IMR-90 (cell line): ENCODE results near the gene ROBO1. TPM values are rescaled to one million over a fixed set of nuclear protein-coding genes. Genes with fewer than 3 reads are reported as not detected.

Experiments used
- ATAC-seq: fragments of 200-7000 bp; cut with Tn5 transposase; 2 replicates; pipeline ENCODE4 v1.9.1; 2020; ENCODE audit warnings: low read depth, mild to moderate bottlenecking, moderate library complexity
- BruUV-seq: library from RNA; stranded (reverse); fragments of 400-500 nt; replicated peaks from 2 replicates; lab custom pipeline; 2021; lab: Mats Ljungman, UMichigan
- CTCF ChIA-PET: fragments of 300-600 bp; formaldehyde crosslinking; extraction: SDS; loops from one replicate; lab custom pipeline; 2021; ENCODE audit warnings: antibody characterized with exemption; lab: Yijun Ruan, JAX
- POLR2A ChIA-PET: fragments of 300-600 bp; sonication (Branson Sonifier 250); formaldehyde crosslinking; loops from one replicate; lab custom pipeline; 2022; ENCODE audit warnings: antibody characterized with exemption; ENCODE audit not compliant: unreplicated experiment; lab: Charles Lee
- DNase-seq: peaks from one replicate; pipeline ENCODE4 v3.0.0; 2013
- H2AFZ ChIP-seq: replicated peaks from 2 replicates; pipeline ENCODE3; 2013; ENCODE audit warnings: low read length, mild to moderate bottlenecking; ENCODE audit not compliant: poor library complexity
- H2AK5ac ChIP-seq: 2 replicates; pipeline ENCODE4 v1.6.1; 2013; ENCODE audit warnings: low read depth, low read length, inconsistent platforms
- H2AK9ac ChIP-seq: replicated peaks from 2 replicates; pipeline ENCODE3; 2013; ENCODE audit warnings: mild to moderate bottlenecking, low read depth, low read length, moderate library complexity; ENCODE audit not compliant: poor library complexity
- H2BK120ac ChIP-seq: 2 replicates; pipeline ENCODE4 v1.6.1; 2013; ENCODE audit warnings: low read depth, low read length, inconsistent platforms
- H2BK15ac ChIP-seq: 3 replicates; pipeline ENCODE4 v1.6.1; 2013; ENCODE audit warnings: low read depth, low read length, inconsistent platforms
- H2BK20ac ChIP-seq: 2 replicates; pipeline ENCODE4 v1.6.1; 2013; ENCODE audit warnings: low read depth, mild to moderate bottlenecking, inconsistent platforms, low read length, moderate library complexity
- H2BK5ac ChIP-seq: 2 replicates; pipeline ENCODE4 v1.6.1; 2013; ENCODE audit warnings: mild to moderate bottlenecking, low read depth, low read length, inconsistent platforms; ENCODE audit not compliant: poor library complexity, severe bottlenecking
- H3K14ac ChIP-seq: replicated peaks from 2 replicates; pipeline ENCODE4 v1.6.1; 2013; ENCODE audit warnings: low read depth, low read length, inconsistent platforms
- H3K18ac ChIP-seq: 2 replicates; pipeline ENCODE4 v1.6.1; 2013; ENCODE audit warnings: low read depth, low read length, control low read depth
- H3K23ac ChIP-seq: 2 replicates; pipeline ENCODE4 v1.6.1; 2013; ENCODE audit warnings: low read depth, low read length, inconsistent platforms
- H3K27ac ChIP-seq: 2 replicates; pipeline ENCODE4 v1.5.1; 2013; ENCODE audit warnings: mild to moderate bottlenecking, control low read depth, low read length; ENCODE audit not compliant: insufficient read depth
- H3K27me3 ChIP-seq: 2 replicates; pipeline ENCODE4 v1.6.1; 2013; ENCODE audit warnings: low read length; ENCODE audit not compliant: control insufficient read depth, insufficient read depth
- H3K36me3 ChIP-seq: 2 replicates; pipeline ENCODE4 v1.6.1; 2013; ENCODE audit warnings: low read length, mixed read lengths; ENCODE audit not compliant: control insufficient read depth, insufficient read depth
- H3K4ac ChIP-seq: 2 replicates; pipeline ENCODE4 v1.6.1; 2013; ENCODE audit warnings: low read depth, low read length, inconsistent platforms
- H3K4me1 ChIP-seq: 2 replicates; pipeline ENCODE4 v1.6.1; 2013; ENCODE audit warnings: low read length, mixed read lengths; ENCODE audit not compliant: control insufficient read depth, insufficient read depth
- H3K4me2 ChIP-seq: 2 replicates; pipeline ENCODE4 v1.6.1; 2013; ENCODE audit warnings: low read depth, mild to moderate bottlenecking, control low read depth, low read length, moderate library complexity
- H3K4me3 ChIP-seq: 2 replicates; pipeline ENCODE4 v1.5.1; 2013; ENCODE audit warnings: low read depth, mild to moderate bottlenecking, control low read depth, low read length, moderate library complexity; ENCODE audit not compliant: insufficient read depth
- H3K56ac ChIP-seq: 2 replicates; pipeline ENCODE4 v1.6.1; 2013; ENCODE audit warnings: low read length, inconsistent platforms; ENCODE audit not compliant: insufficient read depth; ENCODE audit errors: extremely low read depth
- H3K79me1 ChIP-seq, 2 experiments: 2 replicates each; pipeline ENCODE4 v1.6.1; 2013; ENCODE audit warnings: low read length in 2 of 2, inconsistent platforms in 1 of 2, low read depth in 1 of 2
- H3K9ac ChIP-seq: 2 replicates; pipeline ENCODE4 v1.6.1; 2013; ENCODE audit warnings: low read depth, low read length, control low read depth
- H3K9me1 ChIP-seq: 2 replicates; pipeline ENCODE4 v1.6.1; 2013; ENCODE audit warnings: low read length, inconsistent platforms; ENCODE audit not compliant: insufficient read depth
- H3K9me3 ChIP-seq: 2 replicates; pipeline ENCODE4 v1.6.1; 2013; ENCODE audit warnings: low read length; ENCODE audit not compliant: control insufficient read depth, insufficient read depth
- H4K20me1 ChIP-seq: 2 replicates; pipeline ENCODE4 v1.6.1; 2013; ENCODE audit warnings: low read length, inconsistent platforms; ENCODE audit not compliant: insufficient read depth
- H4K5ac ChIP-seq: 2 replicates; pipeline ENCODE4 v1.6.1; 2013; ENCODE audit warnings: mild to moderate bottlenecking, low read depth, low read length, control low read depth
- H4K8ac ChIP-seq, 2 experiments: 2 replicates each; pipeline ENCODE4 v1.6.1; 2013; ENCODE audit warnings: low read depth in 2 of 2, low read length in 2 of 2, control low read depth in 1 of 2, inconsistent platforms in 1 of 2
- H4K91ac ChIP-seq: 2 replicates; pipeline ENCODE4 v1.6.1; 2013; ENCODE audit warnings: low read depth, low read length, inconsistent platforms; ENCODE audit not compliant: insufficient read depth
- BHLHE40 ChIP-seq: fragments of 150-350 bp; IDR thresholded peaks from 2 replicates; pipeline ENCODE4 v1.6.1; 2016; ENCODE audit warnings: mild to moderate bottlenecking, low read depth, low read length
- CEBPB ChIP-seq: IDR thresholded peaks from 2 replicates; pipeline ENCODE4 v1.6.1; 2012; ENCODE audit warnings: low read depth, low read length, improper control_type of control experiment
- CTCF ChIP-seq: conservative IDR thresholded peaks from 2 replicates; pipeline ENCODE4 v1.5.1; 2012; ENCODE audit warnings: mild to moderate bottlenecking, low read depth, low read length, improper control_type of control experiment
- WGBS, 2 experiments: methylation state at CpG; one replicate each; pipeline versions ENCODE4 v1.1.5 to v1.1.7; 2013; ENCODE audit warnings: missing lambda C conversion rate in 2 of 2; ENCODE audit not compliant: insufficient read length in 1 of 2; ENCODE audit errors: extremely low coverage in 2 of 2; 5-methylcytosine and 5-hydroxymethylcytosine counted together
- dilution Hi-C: fragments of 300-500 bp; cut with HindIII; formaldehyde crosslinking; loops from one replicate; pipeline ENCODE4 v1.14.3; 2018; ENCODE audit warnings: low sequenced_read_pairs; ENCODE audit not compliant: unreplicated experiment
- in situ Hi-C: fragments of 300-500 bp; cut with MboI; formaldehyde crosslinking; loops from 3 replicates; pipeline ENCODE4 v1.14.3; 2019; ENCODE audit warnings: low sequenced_read_pairs, inconsistent platforms, mixed read lengths
- intact Hi-C: fragments of 100-400 bp; cut with micrococcal nuclease; formaldehyde crosslinking; loops from 2 replicates; pipeline ENCODE4 v1.10.0; 2022
- polyA plus RNA-seq, 3 experiments: library from polyadenylated mRNA; depleted of rRNA; stranded (reverse); fragments of >200 nt; gene quantifications; 2 replicates each; pipeline ENCODE4 v1.2.3, GENCODE V29; 2012; ENCODE audit warnings: low replicate concordance in 1 of 3
- total RNA-seq: library from RNA; depleted of rRNA; stranded (reverse); fragments of >200 nt; gene quantifications from 2 replicates; pipeline ENCODE4 v1.2.3, GENCODE V29; 2012

Gene ROBO1
- total and polyA plus RNA-seq, 2 of the 4 experiments (the other 2 are of a cell fraction) = 24.1 to 53.9 TPM

DNA sequence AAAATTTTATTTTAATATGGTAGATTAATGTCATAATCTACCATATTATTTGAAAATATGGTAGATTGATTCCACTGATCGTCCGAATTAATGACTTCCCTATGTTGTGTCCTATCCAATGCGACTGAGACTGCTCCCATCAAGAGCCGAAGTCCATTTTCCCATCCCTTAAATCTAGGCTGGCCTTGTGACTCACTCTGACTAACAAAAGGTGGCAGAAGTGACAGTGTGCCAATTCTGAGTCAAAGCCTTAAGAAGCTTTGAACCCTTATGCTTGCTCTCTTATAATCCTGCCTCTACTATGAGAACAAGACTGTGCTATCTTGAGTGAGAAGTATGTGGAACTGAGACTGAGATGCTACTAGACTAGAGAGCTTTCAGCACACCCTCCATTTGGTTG, 387.2 kb downstream of the ROBO1 start:
- Histone ChIP-seq H3K79me1 (no peaks in the 10 kb centered on the region), H4K20me1 (no peaks in the 10 kb centered on the region), H2AK9ac (no peak overlapping the region), H3K4me1 (no peaks in the 10 kb centered on the region), H2BK5ac (no peak overlapping the region), H3K27ac (no peak overlapping the region), H2BK15ac (no peak overlapping the region), H3K9ac (no peak overlapping the region), H3K23ac (no peak overlapping the region), H4K5ac (no peak overlapping the region), H2BK20ac (no peak overlapping the region), H3K4me3 (no peak overlapping the region), H3K27me3 (no peaks in the 10 kb centered on the region), H3K36me3 (no peaks in the 10 kb centered on the region), H3K4me2 (no peak overlapping the region), H4K91ac (no peak overlapping the region), H3K14ac (no peak overlapping the region), H3K4ac (no peak overlapping the region), H3K9me1 (no peaks in the 10 kb centered on the region), H4K8ac (no peak overlapping the region), H2AK5ac (no peak overlapping the region), H2AFZ (no peak overlapping the region), H2BK120ac (no peak overlapping the region), H3K9me3 (no peaks in the 10 kb centered on the region), H3K18ac (no peak overlapping the region), H3K56ac (no peak overlapping the region)
- TF ChIP-seq BHLHE40 (no peak), CTCF (no peak), CEBPB (no peak)
- POLR2A ChIA-PET = no interaction called here
- ATAC-seq = no peak
- BruUV-seq = no TSS peak
- in situ Hi-C loops (no loop called here), intact Hi-C loops (no loop called here), dilution Hi-C loops (no loop called here)
- peak; percentile 17 for DNase-seq
- CTCF ChIA-PET = no interaction called here
- WGBS, 2 experiments = no CpG with 5 or more reads among the region's 4 CpGs
